Stimulated activated CD4-positive, alpha-beta T cell treated with anti-CD3 and anti-CD28 coated beads, Interleukin-4, amount 100 ng/mL, for 1 hour (primary cell): Measurements from ENCODE around the gene LZTR1.
A peak's percentile ranks its signal among the peaks of the same experiment; 100 is the strongest.
"Not testable (repeated sequence)": the region's sequence is repeated elsewhere in the genome, so short reads cannot be mapped to it uniquely, and the experiment has no call there.

Source experiments
- DNase-seq: peaks from one replicate; pipeline ENCODE4 v3.0.0-alpha.2; 2020

LZTR1 gene

GRCh38 chr22:21041937-21042336 is 59.8 kb downstream of the LZTR1 start:
- DNase-seq: no peak

GRCh38 chr22:21042978-21043859 is 61.1 kb downstream of the LZTR1 start:
- no peak for DNase-seq

- no peak for DNase-seq
Measured at GRCh38 chr22:21043860-21044535, 61.9 kb downstream of the LZTR1 start.

- DNase-seq: no peak
Measured at GRCh38 chr22:21044931-21045584, 63.0 kb downstream of the LZTR1 start.

GRCh38 chr22:21045585-21046294 is 63.6 kb downstream of the LZTR1 start, which contains the start of gene LRRC74B:
TSS of gene LRRC74B (plus strand) at chr22:21045946. CDS start at chr22:21045987, 41 bp downstream.
- DNase-seq: peak; percentile 62

GRCh38 chr22:21047035-21047661 is 65.1 kb downstream of the LZTR1 start:
- DNase-seq: no peak

- no peak for DNase-seq
Measured at GRCh38 chr22:21047730-21048129, 65.6 kb downstream of the LZTR1 start.

GRCh38 chr22:21048448-21048847 is 66.4 kb downstream of the LZTR1 start:
- not testable (repeated sequence) for DNase-seq
